WTC11 (cell line): ENCODE results near the gene MAP3K21.

ENCODE experiments used
- CTCF ChIP-seq: fragments of 200-600 bp; IDR thresholded peaks from 2 replicates; pipeline ENCODE4 v1.8.0; 2022; ENCODE audit warnings: antibody characterized with exemption
- JUN ChIP-seq: sonication (generic); formaldehyde crosslinking; IDR thresholded peaks from 2 replicates; pipeline ENCODE4 v1.8.0; 2023; ENCODE audit warnings: mild to moderate bottlenecking, missing genetic modification reagents
- KAT7 ChIP-seq: sonication (generic); formaldehyde crosslinking; IDR thresholded peaks from 2 replicates; pipeline ENCODE4 v1.8.1; 2023; ENCODE audit warnings: missing genetic modification reagents, mild to moderate bottlenecking, borderline replicate concordance
- OVOL2 ChIP-seq: fragments of 250-450 bp; sonication (Bioruptor Pico); IDR thresholded peaks from 2 replicates; pipeline ENCODE4 v1.9.0; 2021; ENCODE audit warnings: mild to moderate bottlenecking, borderline replicate concordance
- ZBTB21 ChIP-seq: sonication (generic); formaldehyde crosslinking; IDR thresholded peaks from 2 replicates; pipeline ENCODE4 v1.8.1; 2023; ENCODE audit warnings: mild to moderate bottlenecking, missing genetic modification reagents, borderline replicate concordance
- ZNF121 ChIP-seq: sonication (generic); formaldehyde crosslinking; IDR thresholded peaks from 2 replicates; pipeline ENCODE4 v1.8.0; 2023; ENCODE audit warnings: missing genetic modification reagents
- ZNF232 ChIP-seq: sonication (generic); formaldehyde crosslinking; IDR thresholded peaks from 2 replicates; pipeline ENCODE4 v1.8.0; 2022; ENCODE audit warnings: mild to moderate bottlenecking, missing genetic modification reagents
- TF ChIP-seq, protein P1 (sequence below): fragments of 250-450 bp; sonication (Bioruptor Pico); conservative IDR thresholded peaks from 2 replicates; pipeline ENCODE4 v1.9.0; 2021; ENCODE audit warnings: mild to moderate bottlenecking
- TF ChIP-seq, protein P2 (sequence below): fragments of 250-450 bp; sonication (Bioruptor Pico); IDR thresholded peaks from 2 replicates; pipeline ENCODE4 v1.9.0; 2021; ENCODE audit warnings: mild to moderate bottlenecking
- TF ChIP-seq, protein P3 (sequence below): fragments of 250-450 bp; sonication (Bioruptor Pico); IDR thresholded peaks from 2 replicates; pipeline ENCODE4 v2.1.2; 2022; ENCODE audit warnings: mild to moderate bottlenecking, moderate library complexity

DNA sequence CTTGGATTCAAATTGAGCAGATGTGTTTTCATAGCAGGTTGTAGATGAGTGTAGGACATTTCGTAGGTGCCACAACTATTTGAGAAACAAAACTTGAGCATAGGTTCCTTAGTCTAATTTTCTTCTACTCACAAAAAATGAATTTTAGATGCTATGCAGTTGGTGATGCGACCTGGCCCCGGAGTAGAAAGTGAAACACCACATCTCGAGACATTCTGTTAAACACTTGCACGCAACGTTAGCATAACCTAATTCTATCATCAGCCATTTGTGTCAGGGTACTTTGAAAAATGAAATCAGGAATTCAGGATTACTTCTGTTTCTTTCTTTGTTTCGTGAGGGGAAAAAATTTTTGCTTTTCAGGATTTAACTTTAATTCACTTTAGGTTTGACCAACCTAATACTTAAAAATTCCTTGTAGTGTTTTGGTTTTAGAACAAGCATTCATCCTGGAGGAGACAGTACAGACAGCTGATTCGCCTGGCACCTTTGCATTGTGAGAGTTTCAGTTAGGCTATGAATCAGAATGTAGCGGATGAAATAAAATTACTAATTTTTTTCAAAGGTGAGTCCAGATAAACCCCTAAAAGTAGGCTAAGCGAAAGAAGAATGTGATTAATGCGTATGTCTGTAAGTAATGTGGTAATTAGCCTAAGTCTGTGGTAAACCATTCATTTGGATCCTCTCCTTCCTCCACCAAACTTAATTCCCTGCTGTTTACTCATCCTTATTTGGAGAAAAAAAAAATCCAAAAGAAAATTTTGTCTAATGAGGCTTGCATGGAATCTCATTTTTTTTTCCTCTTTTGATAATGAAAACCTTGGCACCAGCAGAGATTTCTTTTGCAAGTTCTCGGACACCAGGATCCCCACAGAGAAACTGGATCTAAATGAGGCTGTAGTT is 44.9 kb downstream of the MAP3K21 start:
- TF ChIP-seq, protein P1, sequence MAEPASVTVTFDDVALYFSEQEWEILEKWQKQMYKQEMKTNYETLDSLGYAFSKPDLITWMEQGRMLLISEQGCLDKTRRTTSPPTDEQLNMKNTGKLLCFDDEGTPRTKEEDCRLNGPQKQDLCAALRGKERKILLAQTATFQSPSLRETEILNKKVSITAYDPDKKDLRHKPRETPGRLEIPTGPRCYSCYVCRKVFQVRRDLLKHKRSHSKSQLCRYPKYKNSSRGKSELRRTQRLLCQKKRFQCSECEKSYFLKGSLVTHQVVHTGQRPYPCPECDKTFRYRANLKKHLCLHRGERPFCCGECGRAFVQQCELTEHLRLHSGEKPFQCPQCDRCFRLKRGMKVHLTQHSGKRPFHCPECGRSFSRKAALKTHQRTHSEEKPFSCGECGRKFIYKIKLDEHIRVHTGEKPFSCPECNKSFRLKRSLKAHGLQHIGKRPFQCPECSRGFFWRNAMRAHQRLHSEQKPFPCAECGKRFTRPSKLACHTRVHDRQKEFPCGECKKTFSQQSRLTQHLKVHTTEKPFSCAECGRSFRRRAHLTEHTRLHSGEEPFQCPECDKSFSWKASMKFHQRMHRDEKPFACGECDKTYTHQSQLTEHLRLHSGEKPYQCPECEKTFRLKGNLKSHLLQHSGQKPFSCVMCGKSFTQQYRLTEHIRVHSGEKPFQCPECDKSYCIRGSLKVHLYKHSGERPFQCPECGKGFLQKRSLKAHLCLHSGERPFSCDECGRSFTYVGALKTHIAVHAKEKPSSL (CRISPR knock-in tag), result no peak
- no peak for TF ChIP-seq JUN
- no peak for TF ChIP-seq ZNF121 (CRISPR knock-in tag)
- TF ChIP-seq CTCF, result no peak
- TF ChIP-seq, protein P2, sequence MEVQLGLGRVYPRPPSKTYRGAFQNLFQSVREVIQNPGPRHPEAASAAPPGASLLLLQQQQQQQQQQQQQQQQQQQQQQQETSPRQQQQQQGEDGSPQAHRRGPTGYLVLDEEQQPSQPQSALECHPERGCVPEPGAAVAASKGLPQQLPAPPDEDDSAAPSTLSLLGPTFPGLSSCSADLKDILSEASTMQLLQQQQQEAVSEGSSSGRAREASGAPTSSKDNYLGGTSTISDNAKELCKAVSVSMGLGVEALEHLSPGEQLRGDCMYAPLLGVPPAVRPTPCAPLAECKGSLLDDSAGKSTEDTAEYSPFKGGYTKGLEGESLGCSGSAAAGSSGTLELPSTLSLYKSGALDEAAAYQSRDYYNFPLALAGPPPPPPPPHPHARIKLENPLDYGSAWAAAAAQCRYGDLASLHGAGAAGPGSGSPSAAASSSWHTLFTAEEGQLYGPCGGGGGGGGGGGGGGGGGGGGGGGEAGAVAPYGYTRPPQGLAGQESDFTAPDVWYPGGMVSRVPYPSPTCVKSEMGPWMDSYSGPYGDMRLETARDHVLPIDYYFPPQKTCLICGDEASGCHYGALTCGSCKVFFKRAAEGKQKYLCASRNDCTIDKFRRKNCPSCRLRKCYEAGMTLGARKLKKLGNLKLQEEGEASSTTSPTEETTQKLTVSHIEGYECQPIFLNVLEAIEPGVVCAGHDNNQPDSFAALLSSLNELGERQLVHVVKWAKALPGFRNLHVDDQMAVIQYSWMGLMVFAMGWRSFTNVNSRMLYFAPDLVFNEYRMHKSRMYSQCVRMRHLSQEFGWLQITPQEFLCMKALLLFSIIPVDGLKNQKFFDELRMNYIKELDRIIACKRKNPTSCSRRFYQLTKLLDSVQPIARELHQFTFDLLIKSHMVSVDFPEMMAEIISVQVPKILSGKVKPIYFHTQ, result no peak
- TF ChIP-seq KAT7, result no peak
- no peak for TF ChIP-seq OVOL2
- no peak for TF ChIP-seq ZBTB21 (CRISPR knock-in tag)
- TF ChIP-seq, protein P3, sequence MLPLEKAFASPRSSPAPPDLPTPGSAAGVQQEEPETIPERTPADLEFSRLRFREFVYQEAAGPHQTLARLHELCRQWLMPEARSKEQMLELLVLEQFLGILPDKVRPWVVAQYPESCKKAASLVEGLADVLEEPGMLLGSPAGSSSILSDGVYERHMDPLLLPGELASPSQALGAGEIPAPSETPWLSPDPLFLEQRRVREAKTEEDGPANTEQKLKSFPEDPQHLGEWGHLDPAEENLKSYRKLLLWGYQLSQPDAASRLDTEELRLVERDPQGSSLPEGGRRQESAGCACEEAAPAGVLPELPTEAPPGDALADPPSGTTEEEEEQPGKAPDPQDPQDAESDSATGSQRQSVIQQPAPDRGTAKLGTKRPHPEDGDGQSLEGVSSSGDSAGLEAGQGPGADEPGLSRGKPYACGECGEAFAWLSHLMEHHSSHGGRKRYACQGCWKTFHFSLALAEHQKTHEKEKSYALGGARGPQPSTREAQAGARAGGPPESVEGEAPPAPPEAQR, result no peak
- TF ChIP-seq ZNF232 (CRISPR knock-in tag), result no peak
